NCI-H2107 treated with DMSO at 0.1 percent for 48 hours (cell line): ENCODE results near the gene MAP2K5.

ENCODE experiments used
- DNase-seq: peaks from one replicate; lab custom pipeline; 2025; ENCODE audit not compliant: unreplicated experiment; lab: John Stamatoyannopoulos, UW

MAP2K5 gene

DNA sequence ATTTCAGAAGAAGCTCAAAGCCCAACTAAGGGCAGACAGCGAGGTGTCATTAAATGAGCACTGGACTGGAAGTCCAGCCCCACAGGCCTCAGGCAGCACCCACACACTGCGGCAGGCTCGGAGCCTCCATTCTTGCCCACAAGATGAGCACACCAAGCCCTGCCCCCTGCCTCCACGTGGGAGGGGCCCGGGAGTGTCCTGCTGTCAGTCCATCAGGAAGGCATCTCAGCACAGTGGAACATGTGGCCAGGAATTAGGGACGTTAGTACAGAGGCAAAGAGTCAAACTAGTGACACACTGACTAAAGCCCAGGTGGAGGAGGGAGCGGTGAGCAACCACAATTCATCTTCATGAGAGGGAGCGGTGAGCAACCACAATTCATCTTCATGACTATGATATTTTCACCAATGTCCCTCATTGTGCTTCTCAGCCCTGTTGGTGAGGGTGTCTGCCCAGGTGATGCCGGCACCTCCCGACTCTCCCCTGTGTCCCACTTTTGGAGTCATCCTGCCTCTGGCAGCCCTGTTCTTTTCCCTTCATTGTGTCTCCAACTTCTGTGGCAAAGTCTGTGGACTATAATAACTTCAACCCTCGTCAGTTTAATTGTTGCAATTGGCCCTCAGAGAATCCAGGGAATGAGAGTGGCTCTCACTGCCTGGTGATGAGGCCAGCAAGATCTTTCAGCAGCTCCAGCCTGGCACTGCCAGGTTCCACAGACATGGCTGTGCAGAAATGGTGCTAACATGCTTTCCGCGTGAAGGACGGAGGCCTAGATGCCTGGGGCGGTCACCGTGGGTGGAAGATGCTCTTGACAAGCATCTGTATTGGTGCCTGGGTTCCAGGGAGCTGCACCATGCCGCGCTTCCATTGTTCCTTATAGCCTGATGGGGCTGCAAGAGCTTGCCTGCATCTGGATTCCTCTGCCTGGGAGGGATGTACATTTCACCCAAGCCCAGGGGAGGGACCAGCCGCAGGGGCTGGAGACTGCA lies 259.7 kb downstream of the MAP2K5 start:
- DNase-seq, result no peak

GRCh38 chr15:67803299-67803698 lies 260.8 kb downstream of the MAP2K5 start:
- DNase-seq, result no peak

DNA sequence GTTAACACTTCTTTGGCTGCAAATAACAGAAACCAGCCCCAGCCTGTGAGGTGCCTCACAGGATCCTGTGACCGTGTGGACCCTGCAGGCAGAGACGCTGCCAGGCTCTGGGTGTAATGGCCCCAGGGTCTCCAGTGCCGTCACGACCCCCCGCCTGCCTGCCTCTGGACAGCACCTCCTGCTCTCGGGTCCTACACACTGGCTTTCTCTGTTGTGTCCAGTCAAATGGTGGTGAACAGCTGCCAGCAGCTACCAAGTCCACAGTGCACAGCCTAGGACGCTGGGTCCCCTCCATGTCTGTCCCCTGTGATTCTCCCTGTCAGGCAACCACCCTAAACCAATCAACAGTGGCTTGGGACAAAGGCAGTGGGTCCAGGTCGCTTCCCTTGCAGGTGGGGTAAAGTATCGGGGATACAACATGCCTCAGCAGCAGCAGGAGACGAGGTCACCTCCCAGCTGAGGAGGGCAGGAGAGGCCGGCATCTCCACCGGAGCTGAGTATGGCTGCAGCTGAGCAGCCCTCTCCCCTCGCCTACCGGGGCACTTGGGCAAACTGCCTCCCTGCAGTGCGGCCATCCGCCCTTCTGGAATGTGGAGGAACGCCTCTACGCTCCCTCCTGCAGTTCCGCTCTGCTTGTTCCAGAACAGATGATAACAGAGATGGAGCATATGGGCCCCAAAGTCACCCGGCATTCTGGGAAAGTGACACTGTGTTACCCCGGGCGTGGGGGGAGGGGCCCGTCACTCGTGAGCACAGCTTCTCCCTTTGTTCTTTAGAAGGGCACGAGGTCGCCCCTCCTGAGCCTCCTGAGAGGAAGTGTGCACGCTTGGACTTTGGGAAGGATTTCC lies 261.7 kb downstream of the MAP2K5 start:
- DNase-seq, result no peak

DNA sequence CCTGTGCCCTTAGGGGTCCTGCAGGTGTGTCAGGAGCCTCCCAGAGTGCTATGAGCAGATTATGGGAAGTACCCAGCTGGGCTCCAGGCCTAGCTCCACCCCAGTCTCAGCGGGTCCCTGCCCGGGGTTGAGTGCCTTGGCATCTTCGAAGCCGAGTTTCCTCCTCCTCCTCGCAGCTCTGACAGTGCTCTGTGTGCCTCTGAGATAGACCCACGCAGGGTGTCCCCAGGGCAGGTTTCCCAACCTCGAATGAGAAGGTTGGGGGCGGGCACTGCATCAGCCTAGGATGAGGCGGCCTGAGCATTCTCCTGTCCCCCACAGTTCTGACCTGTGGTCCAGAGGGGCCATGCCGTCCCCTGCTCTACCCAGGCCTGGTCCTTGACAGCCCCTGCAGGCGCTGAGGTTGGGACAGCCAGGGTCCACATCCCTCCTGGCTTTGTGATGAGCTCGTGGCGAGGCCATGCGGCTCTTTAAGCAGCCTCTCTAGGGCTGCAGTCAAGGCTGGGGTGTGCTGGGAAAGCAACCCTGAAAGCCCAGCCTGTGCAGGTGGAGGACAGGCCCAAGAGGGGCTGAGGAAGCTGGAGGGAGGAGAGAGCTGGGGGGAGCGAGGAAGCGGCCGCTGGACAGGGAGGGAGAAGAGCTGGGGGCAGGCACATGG lies 262.6 kb downstream of the MAP2K5 start:
- DNase-seq, result no peak

- DNase-seq, result no peak
Observed at GRCh38 chr15:67805666-67806516, 263.4 kb downstream of the MAP2K5 start.

DNA sequence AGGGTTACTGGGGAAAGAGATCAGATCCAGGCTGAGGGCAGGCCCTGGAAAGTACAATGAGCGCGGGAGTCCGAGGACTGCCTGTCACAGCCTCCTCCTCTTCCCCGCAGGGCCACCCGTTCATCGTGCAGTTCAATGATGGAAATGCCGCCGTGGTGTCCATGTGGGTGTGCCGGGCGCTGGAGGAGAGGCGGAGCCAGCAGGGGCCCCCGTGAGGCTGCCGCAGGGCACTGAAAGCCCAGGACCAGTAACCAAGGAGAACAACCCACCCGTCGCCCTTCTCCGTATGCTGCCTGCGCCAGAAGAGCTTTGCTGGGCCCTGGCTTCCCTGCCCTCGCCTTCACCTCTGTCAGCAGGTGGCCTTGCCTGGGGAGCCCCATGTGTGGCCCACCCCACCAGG lies 264.0 kb downstream of the MAP2K5 start:
- DNase-seq, result no peak

DNA sequence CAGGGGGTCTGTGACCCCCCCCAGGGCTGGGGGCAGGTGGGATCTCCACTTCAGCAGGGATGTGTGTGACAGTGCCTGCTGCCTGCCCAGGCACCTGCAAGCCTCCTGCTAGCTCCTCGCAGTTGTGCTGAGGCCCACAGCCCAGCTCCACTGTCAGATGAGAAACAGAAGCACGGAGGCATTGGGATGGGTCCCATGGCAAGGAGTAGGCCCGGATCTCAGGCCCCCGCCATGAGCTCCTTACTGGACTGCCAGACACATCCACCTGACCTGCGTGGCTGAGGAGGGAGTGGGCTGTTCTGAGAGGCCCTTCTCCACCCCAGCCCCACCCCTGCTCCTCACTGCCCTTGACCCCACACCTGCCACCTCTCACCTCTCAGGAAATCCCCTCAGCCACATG lies 264.6 kb downstream of the MAP2K5 start:
- DNase-seq, result no peak

DNA sequence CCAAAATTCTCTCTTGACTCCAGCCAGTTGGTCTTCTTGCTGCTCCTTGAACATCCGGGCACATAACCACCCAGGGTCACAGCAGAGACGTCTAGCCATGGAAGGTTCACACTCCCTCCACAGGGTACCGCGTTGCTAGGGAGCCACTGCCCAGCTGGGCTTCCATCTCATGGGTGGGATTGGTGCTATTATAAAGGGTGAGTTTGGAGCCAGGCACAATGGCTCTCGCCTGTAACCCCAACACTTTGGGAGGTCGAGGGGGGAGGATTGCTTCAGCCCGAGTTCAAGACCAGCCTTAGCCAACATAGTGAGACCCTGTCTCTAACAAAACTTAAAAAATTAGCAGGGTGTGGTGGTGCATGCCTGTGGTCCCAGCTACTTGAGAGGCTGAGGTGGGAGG lies 265.3 kb downstream of the MAP2K5 start:
- no peak for DNase-seq

- no peak for DNase-seq
Observed at GRCh38 chr15:67808821-67809220, 266.3 kb downstream of the MAP2K5 start.

DNA sequence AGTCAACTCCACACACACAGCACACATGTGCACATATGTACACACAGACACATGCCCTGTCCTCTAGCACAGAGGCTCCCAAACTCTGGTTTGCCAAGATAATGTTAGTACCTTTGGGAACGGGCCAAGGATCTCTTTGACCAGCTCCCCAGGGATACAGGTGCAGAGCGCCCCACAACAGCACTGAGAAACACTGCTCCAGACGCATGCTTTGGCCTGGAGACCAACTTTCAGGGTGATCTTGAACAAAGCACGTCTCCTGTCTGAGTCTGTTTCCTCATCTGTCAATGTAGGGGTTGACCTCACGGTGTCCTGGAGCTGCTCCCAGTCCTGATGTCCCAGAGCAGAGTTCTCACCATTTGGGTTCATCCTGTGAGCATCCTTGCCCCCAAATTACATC lies 266.9 kb downstream of the MAP2K5 start:
- no peak for DNase-seq

DNA sequence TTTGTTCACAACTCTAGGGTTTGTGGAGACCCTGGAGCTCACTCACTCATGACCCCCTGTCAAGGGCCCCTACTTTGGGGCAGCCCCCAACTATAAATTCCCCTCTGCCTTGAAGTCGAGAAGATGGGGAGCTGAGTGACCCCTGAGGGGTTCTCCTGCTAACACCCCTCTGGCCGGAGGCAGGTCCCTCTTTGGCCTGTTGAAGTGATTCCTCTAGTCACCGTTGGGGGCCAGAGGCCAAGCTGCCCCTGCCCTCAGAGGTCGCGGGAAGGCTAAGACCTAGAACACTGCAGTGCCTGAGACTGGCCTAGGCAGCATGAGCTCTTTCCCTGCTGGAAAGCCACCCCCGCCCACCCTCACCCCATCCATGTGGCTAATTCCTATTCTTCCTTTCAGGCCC lies 267.4 kb downstream of the MAP2K5 start:
- no peak for DNase-seq

GRCh38 chr15:67812241-67812644 lies 269.7 kb downstream of the MAP2K5 start:
- DNase-seq, result no peak

DNA sequence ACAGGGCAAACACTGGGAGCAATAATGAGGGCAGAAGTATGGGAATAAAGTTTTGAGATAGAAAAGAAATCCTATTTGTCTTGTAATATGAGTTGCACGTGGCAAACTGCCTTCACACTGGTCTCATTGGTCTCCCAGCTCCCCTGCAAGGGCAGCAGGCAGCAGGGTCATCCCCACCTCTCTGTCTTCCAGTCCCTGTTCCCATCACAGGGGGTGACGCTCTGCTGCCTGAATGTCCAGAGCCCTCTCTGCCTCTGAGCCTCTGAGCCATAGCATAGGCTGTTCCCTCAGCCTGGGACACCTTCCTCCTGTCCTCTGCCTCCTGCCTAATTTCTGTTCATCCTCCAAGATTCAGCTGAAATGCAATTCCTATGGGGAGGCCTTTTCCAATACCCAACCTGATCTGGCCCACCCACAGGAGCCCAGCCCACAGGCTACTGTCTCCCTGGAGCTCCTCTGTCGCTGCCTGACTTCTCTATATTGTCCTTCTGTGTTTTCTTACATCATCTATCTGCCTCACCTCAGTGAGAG lies 270.7 kb downstream of the MAP2K5 start:
- DNase-seq, result no peak

DNA sequence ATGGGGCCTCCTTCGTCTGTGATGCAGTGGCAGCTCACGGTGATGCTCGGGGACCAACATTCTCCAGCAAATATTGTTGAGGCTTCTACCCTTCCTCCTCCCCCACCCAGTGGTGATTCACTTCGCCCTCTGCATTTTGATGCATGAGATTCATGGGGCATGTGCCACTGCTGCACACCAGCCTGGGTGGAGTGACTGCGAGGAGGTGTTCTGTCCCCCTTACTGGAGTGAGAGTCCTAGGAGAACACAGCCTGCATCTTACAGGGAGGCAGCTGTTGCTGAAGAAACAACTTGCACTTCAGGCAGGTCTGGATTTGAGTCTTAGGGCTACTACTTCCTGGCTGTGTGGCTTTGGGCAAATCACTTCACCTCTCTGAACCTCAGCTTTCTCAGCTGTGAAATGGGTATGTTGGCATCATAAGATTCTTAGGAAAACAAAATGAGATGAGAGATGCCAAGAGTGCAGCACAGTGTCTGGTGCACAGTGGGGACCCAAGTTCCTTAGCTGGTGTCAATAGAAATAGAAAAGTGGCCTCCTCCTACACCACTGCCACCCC lies 272.6 kb downstream of the MAP2K5 start:
- DNase-seq, result no peak

DNA sequence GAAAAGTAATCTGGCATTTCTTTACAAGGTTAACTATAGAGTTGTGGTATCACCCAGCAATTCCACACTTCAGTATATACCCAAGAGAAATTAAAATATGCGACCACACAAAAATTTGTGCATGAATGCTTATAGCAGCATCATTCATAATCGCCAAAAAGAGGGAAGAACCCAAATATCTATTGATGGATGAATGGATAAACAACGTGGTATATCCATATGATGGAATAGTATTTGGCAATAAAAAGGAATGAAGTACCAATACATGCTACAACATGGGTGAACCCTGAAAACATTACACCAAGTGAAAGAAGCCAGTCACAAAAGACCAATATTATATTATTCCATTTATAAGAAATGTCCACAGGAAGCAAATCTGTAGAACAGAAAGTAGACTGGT lies 274.2 kb downstream of the MAP2K5 start:
- no peak for DNase-seq

DNA sequence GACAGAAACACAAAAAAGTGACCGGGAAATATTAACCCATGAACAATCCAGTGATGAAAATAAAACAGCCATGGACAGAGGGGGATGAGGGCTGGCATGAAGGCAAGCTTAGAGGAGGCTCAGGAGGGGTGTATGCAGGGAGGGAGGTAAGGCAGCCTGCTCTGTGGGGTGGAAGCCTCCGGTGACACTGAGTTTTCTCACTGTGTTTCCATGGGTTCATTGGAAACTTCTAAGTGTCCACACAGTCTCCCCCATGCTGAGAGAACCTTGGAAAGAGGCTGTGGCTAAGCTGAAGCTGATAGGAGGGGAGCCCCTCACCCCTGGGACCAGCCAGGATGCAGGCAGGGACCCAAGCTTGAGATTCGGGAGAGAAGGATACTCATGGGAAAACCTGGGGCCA lies 276.0 kb downstream of the MAP2K5 start:
- DNase-seq, result no peak

- no peak for DNase-seq
Observed at GRCh38 chr15:67819636-67820035, 277.1 kb downstream of the MAP2K5 start.

DNA sequence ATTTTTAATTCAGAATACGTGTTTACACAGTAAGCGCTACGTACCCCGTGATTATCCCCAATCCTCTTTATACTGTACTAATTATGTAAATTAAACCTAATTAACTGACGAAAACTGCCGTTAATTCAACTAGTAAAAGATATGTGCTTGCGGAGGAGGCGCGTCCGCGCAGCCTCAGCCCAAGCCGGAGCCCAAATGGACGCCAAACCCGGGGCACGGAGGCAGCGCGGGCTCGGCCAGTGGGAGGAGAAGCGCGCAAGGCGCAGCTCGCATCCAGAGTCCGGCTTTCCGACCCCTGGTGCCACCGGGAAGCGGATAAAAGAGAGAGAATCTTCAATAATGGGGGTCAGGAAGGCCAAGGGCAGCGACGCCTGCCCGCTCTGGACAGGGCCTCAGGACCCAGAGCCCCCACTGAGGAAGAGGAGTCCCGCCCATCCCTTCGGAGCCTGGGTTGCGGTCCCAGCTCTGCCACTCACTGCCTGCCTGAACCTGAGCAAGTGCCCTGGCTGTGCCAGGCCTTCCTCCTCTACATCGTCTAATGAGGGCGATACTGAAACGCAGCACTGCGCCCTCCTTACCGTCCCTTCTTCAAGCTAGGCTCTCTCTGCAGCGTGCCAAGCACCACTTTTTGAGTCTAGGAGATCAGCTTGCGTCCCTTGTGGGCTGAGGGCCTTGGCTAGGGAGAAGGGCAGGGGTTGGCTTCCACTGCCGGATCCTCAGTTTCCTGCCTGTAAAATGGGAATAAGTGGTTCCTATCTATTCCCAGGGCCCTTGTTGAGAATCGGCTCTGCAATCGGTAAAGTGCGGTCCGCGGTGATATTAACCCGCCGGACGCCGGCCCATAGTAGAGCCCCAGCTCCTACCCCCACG lies 277.9 kb downstream of the MAP2K5 start:
- DNase-seq, result no peak
